Muscle layer of colon (tissue), 2 donors: ENCODE measurements around the gene NSUN5.
A peak's percentile ranks its signal among the peaks of the same experiment; 100 is the strongest.
"Not testable (repeated sequence)": the region's sequence is repeated elsewhere in the genome, so short reads cannot be mapped to it uniquely, and the experiment has no call there.

ENCODE experiments used
- H3K27ac ChIP-seq: one replicate; pipeline ENCODE4 v1.7.0; 2013; ENCODE audit warnings: low read depth, mild to moderate bottlenecking, low read length, moderate library complexity
- H3K27me3 ChIP-seq, 2 donors: one replicate each; pipeline ENCODE4 v1.7.0; 2013; ENCODE audit warnings: low read length in 2 of 2, mild to moderate bottlenecking in 2 of 2; ENCODE audit not compliant: insufficient read depth in 2 of 2, control insufficient read depth in 1 of 2
- H3K36me3 ChIP-seq: one replicate; pipeline ENCODE4 v1.7.0; 2013; ENCODE audit warnings: mild to moderate bottlenecking, low read length; ENCODE audit not compliant: insufficient read depth
- H3K4me1 ChIP-seq: one replicate; pipeline ENCODE4 v1.7.0; 2013; ENCODE audit warnings: mild to moderate bottlenecking, low read length; ENCODE audit not compliant: insufficient read depth
- H3K4me3 ChIP-seq, 2 donors: one replicate each; pipeline ENCODE4 v1.7.0; 2013; ENCODE audit warnings: low read length in 2 of 2, low read depth in 1 of 2, mild to moderate bottlenecking in 1 of 2, moderate library complexity in 1 of 2
- H3K9ac ChIP-seq: one replicate; pipeline ENCODE4 v1.7.0; 2013; ENCODE audit warnings: low read length
- H3K9me3 ChIP-seq: one replicate; pipeline ENCODE4 v1.7.0; 2013; ENCODE audit warnings: mild to moderate bottlenecking, low read length
- donor health status: abdominal sarcoma.
- donor health status: Adenocarcinoma of cecum.

Gene NSUN5

DNA sequence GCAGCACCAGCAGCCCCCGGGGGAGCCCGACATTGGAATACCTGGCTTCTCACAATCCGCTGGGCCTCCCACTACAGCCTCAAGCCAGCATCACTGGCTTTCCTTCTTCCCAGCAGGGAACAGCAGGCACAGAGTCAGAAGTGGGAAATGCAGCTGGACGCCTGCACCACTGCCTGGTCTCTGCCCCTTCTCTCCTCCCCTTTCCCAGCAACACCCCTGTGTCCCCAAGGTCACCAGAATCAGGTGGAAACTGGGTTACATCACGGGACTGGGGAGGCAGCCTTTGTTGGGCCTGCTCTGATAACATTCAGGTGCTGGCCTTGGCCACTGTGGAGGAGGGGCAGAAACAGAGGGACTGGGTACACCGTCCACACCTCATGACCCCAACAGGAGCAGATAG is 16.8 kb upstream of the NSUN5 start:
- H3K9me3 ChIP-seq, H3K4me1 ChIP-seq, H3K9ac ChIP-seq, H3K27me3 ChIP-seq, H3K27ac ChIP-seq, H3K4me3 ChIP-seq, H3K36me3 ChIP-seq: not testable (repeated sequence)

GRCh38 chr7:73324081-73324845 is 15.6 kb upstream of the NSUN5 start:
- not testable (repeated sequence) for H3K9me3 ChIP-seq, H3K27ac ChIP-seq, H3K27me3 ChIP-seq, H3K4me1 ChIP-seq, H3K36me3 ChIP-seq, H3K9ac ChIP-seq
- H3K4me3 ChIP-seq: peak overlapping the region in 1 of 2 donors; percentile 45

DNA sequence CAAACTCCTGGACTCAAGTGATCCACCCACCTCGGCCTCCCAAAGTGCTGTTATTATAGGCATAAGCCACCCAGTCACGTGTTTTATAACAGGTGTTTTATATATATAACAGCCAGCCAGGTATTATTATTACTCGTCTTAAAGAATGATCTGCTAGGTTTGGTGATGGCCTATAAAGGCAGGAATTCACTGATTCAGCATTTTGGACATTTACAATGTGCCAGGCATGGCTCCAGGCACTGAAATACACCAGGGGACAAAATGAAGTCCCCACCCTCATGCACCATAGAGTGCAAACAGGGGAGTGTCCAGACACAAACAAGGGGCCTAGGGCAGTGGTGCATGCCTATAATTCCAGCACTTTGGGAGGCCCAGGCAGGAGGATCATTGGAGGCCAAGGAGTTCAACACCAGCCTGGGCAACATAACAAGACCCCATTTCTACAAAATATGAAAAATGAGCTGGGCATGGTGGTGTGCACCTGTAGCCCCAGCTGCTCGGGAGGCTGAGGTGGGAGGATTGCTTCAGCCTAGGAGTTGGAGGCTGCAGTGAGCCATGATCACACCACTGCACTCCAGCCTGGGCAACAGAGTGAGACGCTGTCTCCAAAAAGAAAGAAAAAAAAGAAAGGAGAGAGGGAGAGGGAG is 14.9 kb upstream of the NSUN5 start:
- H3K4me3 ChIP-seq: peak overlapping the region in 1 of 2 donors; percentile 45
- not testable (repeated sequence) for H3K9me3 ChIP-seq, H3K9ac ChIP-seq, H3K27me3 ChIP-seq, H3K36me3 ChIP-seq, H3K27ac ChIP-seq, H3K4me1 ChIP-seq

DNA sequence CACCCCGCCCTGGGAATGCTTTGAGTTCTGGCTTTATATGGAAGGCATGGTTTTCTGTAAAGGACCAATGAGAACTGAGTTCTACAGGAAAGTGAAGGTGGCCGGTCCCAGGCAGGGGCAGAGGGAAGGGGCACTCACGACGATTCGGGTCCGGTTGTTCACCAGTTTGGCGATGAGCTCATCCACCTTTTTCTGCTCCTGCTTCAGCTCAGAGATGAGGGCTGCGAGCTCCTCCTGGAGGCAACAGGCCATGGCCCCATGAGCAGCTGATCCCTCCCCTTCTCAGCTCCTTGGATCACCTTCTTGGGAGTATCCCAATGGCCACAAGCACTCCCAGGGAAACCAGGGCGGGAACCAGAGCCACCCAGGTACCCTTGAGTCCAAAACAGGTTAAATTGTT is 11.4 kb upstream of the NSUN5 start:
- not testable (repeated sequence) for H3K27ac ChIP-seq, H3K9ac ChIP-seq, H3K4me3 ChIP-seq, H3K9me3 ChIP-seq, H3K27me3 ChIP-seq, H3K4me1 ChIP-seq, H3K36me3 ChIP-seq

GRCh38 chr7:73319541-73319940 is 10.9 kb upstream of the NSUN5 start:
- not testable (repeated sequence) for H3K9ac ChIP-seq, H3K27ac ChIP-seq, H3K4me1 ChIP-seq, H3K4me3 ChIP-seq, H3K27me3 ChIP-seq, H3K36me3 ChIP-seq, H3K9me3 ChIP-seq

DNA sequence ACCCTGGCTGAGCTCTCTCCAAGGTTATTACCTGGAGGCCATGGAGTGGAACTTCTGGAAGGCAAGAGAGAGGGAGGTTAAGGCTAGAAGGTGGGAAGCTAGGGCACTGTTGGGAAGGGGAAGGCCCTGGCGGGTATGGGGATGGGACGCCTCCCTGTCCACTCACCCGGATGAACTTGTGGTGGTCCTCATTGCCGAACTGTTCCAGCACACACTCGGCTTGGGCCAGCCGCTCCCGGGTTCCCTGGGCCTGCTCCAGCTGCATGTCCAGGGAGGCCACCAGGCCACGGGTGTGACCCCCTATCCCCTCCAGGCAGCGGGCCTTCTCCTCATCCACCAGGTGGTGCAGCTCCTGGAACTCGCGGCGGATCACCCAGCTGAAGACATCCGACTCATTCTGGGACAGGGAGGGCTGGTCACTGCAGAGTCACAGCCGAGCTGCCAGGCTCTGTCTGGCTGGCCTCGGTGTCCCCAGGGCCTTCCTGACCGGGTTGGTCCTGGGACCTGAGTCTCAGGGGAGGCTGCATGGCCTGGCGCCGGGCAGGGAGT is 10.1 kb upstream of the NSUN5 start:
- H3K9ac ChIP-seq, H3K27ac ChIP-seq, H3K4me1 ChIP-seq, H3K4me3 ChIP-seq, H3K27me3 ChIP-seq, H3K9me3 ChIP-seq, H3K36me3 ChIP-seq: not testable (repeated sequence)

DNA sequence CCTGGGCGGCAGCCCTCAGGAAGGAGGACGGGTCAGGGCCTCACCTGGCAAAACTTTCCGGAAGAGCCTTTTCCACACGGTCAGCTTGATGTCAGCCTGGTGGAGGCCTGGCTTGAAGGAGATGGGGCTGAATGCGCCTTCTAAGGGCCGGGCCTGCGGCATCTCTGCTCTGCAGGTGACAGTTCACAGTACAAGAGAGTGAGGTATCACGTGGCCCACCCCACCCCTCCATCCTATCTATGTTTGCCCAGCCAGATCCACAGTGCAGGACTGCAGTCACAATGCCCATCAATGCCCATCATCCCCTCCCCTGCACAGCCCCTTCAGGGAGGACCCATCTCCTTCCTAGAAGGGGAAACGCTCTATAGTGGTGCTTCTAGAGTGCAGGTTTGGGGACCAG is 7.9 kb upstream of the NSUN5 start:
- Histone ChIP-seq H3K9ac (no peak overlapping the region), H3K4me3 (no peak overlapping the region), H3K27ac (no peak overlapping the region), H3K4me1 (no peaks in the 10 kb centered on the region), H3K36me3 (no peaks in the 10 kb centered on the region), H3K9me3 (no peaks in the 10 kb centered on the region), H3K27me3 (no peaks in the 10 kb centered on the region)

- Histone ChIP-seq H3K9ac (no peak overlapping the region), H3K9me3 (no peaks in the 10 kb centered on the region), H3K36me3 (no peaks in the 10 kb centered on the region), H3K27ac (no peak overlapping the region), H3K4me1 (peaks cover 3% of the 10 kb centered on the region), H3K4me3 (no peak overlapping the region), H3K27me3 (no peaks in the 10 kb centered on the region)
Observed at GRCh38 chr7:73314271-73314670, 5.6 kb upstream of the NSUN5 start.

- Histone ChIP-seq H3K4me3 (no peak overlapping the region), H3K4me1 (peaks cover 6% of the 10 kb centered on the region)
Observed at GRCh38 chr7:73313521-73313906, 4.9 kb upstream of the NSUN5 start.

DNA sequence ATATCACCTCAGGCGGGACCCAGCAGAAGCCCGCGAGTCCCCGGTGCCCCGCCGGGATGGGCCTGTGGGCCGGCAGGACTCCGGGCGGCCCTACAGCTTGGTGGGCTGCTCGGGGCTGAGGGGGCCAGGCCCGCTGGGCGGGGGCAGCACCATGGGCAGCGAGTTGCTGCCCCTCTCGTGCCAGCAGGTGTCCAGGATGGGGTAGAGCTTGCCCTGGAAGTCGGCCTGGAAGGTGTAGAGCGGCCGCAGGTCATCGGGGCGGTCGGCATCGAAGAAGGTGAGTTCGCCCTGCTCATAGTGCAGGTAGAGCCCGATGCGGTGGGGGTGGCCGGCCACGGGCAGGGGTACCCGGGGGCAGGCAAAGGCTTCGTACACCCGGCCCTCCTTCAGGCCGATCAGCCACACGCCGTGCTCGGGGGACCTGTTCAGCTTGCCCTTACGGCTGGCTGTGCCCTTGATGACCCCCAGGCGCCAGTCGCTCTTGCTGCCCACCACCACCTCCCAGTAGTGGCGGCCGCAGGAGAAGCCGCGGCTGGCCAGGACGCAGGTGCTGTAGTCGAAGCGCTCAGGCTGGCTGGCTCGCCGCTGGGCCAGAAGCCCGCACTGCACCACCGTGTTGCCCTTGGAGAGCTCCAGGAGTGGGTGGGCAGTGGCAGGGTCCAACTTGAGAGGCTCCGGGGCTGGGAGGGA is 4.3 kb upstream of the NSUN5 start:
- H3K27ac ChIP-seq: no peak overlapping the region
- H3K9me3 ChIP-seq: no peaks in the 10 kb centered on the region
- H3K36me3 ChIP-seq: no peaks in the 10 kb centered on the region
- peaks cover 7% of the 10 kb centered on the region for H3K4me1 ChIP-seq
- H3K4me3 ChIP-seq: no peak overlapping the region
- no peak overlapping the region for H3K9ac ChIP-seq
- no peaks in the 10 kb centered on the region for H3K27me3 ChIP-seq

More at GRCh38 chr7:73313521-73313906, 4.9 kb upstream of the NSUN5 start:
- Histone ChIP-seq H3K36me3 (no peaks in the 10 kb centered on the region), H3K27me3 (no peaks in the 10 kb centered on the region), H3K9ac (no peak overlapping the region), H3K9me3 (no peaks in the 10 kb centered on the region), H3K27ac (no peak overlapping the region)

DNA sequence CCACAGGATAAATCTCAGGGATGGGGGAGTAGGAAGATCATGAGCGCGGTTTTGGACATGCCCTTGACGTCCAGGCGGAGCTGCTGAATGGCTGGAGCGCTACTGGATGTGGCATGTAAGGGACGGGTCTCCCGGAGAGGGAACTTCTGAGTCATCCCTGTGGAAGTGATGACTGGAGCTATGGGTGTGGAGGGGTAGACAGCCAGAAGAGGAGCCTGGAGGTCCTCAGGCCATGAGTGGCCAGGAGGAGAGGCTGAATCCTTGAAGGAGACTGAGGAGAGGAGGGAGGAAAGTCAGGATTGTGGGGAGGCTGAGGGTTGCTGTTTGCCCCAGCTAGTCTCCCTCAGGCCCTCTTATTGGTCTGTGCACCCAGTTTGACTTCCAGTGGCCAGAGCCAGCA is 2.8 kb upstream of the NSUN5 start:
- H3K36me3 ChIP-seq, H3K9me3 ChIP-seq, H3K27ac ChIP-seq, H3K27me3 ChIP-seq, H3K9ac ChIP-seq, H3K4me3 ChIP-seq: not testable (repeated sequence)
- peaks cover 12% of the 10 kb centered on the region for H3K4me1 ChIP-seq
